ENCODE measurements around the gene NKAIN4. TPM values are rescaled to one million over a fixed set of nuclear protein-coding genes. Genes with fewer than 3 reads are reported as not detected.

Gene NKAIN4
- total RNA-seq, 3 donors from 2014 or later, result not detected

DNA sequence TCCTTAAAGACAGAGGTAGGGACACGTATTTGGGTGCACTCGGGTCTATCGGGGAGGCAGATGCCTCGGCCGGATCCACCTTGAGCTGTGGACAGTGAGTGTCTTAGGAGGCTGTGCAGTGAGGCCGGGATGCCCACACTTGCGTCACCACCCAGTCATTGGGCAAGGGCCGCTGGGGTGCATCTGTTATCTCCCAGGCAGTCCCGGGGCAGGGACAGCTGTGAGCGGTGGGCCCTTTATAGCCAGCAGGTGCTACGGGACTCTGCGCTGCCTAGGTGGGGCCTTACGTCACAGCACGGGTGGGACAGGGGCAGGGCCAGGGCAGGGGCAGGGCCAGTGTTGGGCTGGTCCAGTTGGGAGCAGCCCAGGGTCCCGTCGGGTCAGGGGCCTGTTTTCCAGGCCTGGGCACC, 38.0 kb upstream of the NKAIN4 start:
- H3K36me3 Mint-ChIP-seq (ENCODE audit: insufficient read depth), result peaks cover 4% of the 10 kb centered on the region
- peaks cover 7% of the 10 kb centered on the region for H3K4me1 Mint-ChIP-seq (ENCODE audit: low read depth)
- DNase-seq, result no peak
- no peaks in the 10 kb centered on the region for H3K9me3 Mint-ChIP-seq
- peaks cover 5% of the 10 kb centered on the region for H3K27me3 Mint-ChIP-seq (ENCODE audit: low read depth)
- ATAC-seq, result no peak
- H3K4me3 Mint-ChIP-seq, result no peak overlapping the region

DNA sequence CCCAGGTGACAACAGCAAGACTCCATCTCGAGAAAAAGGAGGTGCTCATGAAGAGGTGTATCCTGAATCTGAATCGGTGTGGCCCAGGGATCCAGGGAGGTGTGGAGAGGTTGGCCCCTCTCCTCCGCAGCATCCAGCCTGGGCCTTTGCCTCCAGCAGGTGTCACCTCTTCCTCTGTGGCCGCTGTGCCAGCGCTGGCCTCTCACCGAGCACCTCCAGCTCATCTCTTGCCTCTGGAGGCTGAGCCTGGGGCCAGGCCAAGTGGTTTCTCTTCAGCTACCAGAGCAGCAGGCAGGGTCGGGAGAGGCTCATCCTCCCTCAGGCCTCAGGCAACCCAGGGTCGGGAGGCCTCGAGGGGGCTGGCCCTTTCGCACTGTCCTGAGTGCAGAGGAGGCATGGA, 37.5 kb upstream of the NKAIN4 start:
- peaks cover 4% of the 10 kb centered on the region for H3K27me3 Mint-ChIP-seq (ENCODE audit: low read depth)

DNA sequence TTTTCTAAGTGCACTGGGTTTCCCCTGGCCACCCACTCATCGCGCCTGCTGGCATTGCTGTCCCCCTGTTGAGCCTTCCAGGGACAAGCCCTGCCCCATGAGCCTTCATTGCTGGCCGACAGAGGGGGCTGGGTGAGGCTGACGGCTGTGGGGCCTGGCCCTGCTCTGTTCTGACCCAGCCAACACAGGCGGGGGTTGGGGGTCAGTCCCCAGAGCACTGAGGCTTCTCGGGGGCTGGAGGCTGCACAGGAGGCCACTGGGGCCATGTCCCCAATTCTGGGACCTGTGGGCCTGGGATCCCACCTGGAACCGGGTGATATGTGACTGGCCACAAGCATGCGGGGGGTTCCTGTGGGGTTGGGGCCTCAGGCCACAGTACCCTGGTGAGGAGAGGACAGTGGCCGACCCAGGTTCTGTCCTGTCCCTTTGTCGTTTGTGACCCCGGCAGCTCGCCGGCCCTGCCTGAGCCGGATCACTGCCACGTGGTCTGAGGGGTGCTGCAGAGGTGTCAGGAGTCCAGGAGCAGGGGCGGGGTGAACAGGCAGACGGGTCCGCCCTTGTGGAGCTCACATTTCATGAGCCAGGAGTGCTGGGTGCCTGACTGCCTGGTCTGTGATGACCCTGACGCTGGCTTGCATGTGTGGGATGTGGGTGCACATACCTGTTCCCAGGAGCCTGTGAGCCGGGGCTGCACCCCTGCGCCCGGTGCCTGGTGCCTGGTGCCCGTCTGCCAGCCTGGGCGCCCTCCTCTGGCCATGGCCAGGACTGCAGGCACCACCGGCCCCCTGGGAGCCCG, 36.6 kb upstream of the NKAIN4 start:
- peak; percentile 55 for DNase-seq
- no peaks in the 10 kb centered on the region for H3K27me3 Mint-ChIP-seq (ENCODE audit: low read depth)
- ATAC-seq, result peak; percentile 55 to 70
- peaks cover 7% of the 10 kb centered on the region for H3K4me1 Mint-ChIP-seq (ENCODE audit: low read depth)
- no peaks in the 10 kb centered on the region for H3K9me3 Mint-ChIP-seq
- H3K36me3 Mint-ChIP-seq (ENCODE audit: insufficient read depth), result peaks cover 6% of the 10 kb centered on the region
- no peak overlapping the region for H3K4me3 Mint-ChIP-seq

More for the DNA sequence above, 37.5 kb upstream of the NKAIN4 start:
- DNase-seq (no peak), ATAC-seq (no peak)
- Mint-ChIP-seq H3K4me3 (no peak overlapping the region), H3K36me3 (ENCODE audit: insufficient read depth) (peaks cover 6% of the 10 kb centered on the region), H3K4me1 (ENCODE audit: low read depth) (peaks cover 7% of the 10 kb centered on the region), H3K9me3 (no peaks in the 10 kb centered on the region)

DNA sequence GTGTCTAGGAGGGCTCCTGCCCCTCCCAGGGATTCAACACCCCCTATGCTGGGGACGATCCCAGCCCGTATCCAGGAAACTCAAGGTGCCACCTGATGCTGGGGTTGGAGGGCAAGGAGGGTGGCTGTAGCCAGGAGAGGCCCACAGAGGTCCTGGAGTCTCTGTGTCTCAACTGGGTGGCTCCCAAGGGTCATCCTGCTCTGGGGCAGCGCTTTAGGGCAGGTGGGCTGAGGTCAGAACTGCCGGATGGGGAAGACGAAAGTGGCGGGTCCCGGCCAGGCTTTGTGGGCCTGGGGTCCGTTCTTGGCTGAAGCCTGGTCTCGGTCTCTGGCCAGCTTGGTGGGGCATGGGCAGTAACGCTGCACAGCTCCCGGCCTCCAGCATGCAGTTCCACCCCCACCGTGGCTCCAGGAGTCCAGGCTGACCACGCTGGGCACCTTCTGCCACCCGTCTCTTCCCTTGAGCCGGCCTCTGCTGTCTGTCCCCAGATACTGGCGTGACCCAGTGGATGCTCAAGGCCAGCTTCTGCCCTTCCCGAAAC, 35.9 kb upstream of the NKAIN4 start:
- H3K4me3 Mint-ChIP-seq, result no peak overlapping the region
- ATAC-seq (no peak), DNase-seq (no peak)
- no peaks in the 10 kb centered on the region for H3K9me3 Mint-ChIP-seq
- H3K36me3 Mint-ChIP-seq (ENCODE audit: insufficient read depth), result peaks cover 6% of the 10 kb centered on the region
- H3K4me1 Mint-ChIP-seq (ENCODE audit: low read depth), result peaks cover 1% of the 10 kb centered on the region
- no peaks in the 10 kb centered on the region for H3K27me3 Mint-ChIP-seq (ENCODE audit: low read depth)

DNA sequence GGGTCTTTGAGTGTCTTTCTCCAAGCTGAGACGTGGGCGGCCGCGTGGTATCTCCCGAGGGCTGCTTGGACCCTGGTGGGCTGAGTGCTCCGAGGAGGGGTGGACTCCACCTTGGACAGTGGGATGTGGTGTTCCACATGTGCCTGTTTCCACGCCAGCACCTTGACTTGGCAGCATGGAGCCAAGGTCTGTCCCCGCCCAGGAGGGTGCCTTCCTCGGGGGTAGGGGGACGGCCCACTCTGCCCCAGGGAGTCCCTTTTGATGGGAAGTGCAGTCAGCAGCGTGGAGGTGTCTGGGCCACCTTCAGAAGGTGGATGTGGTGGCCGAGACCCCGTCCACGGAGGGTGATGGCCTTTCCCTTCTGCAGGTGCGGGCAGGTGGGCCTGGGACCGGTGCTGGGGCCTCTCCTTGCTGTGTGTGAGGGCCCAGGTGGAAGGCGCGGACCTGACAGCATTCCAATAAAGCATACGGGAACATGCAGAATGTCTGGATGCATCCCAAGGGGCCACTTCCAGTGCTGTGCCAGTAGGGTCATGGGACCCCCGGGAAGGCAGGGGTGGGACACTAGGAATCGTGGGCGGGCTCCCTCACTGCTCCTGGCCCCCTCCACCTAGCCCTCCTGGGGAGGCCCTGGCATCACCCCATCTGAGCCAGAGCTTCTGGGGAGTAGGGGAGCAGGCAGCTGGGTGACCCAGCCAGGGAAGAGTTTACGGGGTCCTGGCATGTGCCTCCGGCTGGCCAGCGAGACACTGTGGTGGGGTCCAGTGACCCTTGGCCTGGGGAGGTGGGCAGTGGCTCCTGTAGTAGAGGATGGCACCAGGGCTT, 35.3 kb upstream of the NKAIN4 start:
- H3K27me3 Mint-ChIP-seq (ENCODE audit: low read depth), result no peaks in the 10 kb centered on the region
- no peaks in the 10 kb centered on the region for H3K9me3 Mint-ChIP-seq
- no peak overlapping the region for H3K4me3 Mint-ChIP-seq
- H3K36me3 Mint-ChIP-seq (ENCODE audit: insufficient read depth), result peaks cover 6% of the 10 kb centered on the region
- H3K4me1 Mint-ChIP-seq (ENCODE audit: low read depth), result no peaks in the 10 kb centered on the region
- no peak for DNase-seq
- no peak for ATAC-seq

DNA sequence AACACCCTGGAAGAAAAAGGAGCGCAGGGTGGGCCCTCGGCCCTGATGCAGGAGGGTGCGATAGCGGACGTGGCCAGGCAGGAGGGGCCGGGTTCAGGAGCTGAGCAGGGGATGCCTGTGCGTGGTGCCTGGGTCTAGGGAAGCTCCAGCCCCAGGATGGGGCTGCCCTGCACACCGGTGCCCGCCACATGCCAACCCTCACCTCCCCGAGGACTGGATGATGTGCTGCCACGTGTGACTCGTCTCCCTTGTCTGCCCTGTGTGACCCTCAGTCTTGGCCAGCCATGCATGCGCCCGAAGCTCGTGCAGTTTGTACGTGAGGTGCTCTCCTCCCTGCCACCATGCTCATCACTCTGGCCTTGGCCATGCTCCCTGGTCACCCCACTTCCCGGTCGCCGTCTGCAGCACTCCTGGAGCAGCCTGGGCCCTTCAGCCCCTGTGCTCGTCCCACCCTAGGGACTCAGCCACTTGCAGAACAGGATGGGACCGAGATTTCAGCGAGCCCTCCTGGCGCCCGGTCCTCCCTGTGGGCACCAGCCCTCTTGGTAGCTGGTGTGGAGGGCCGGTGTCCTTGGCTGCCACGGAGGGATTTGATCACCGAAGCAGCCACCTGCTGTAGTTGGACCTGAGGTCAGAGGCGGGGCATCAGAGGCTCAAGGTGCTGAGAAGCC, 34.5 kb upstream of the NKAIN4 start:
- no peaks in the 10 kb centered on the region for H3K27me3 Mint-ChIP-seq (ENCODE audit: low read depth)
- H3K9me3 Mint-ChIP-seq, result no peaks in the 10 kb centered on the region
- H3K4me3 Mint-ChIP-seq, result no peak overlapping the region
- H3K36me3 Mint-ChIP-seq (ENCODE audit: insufficient read depth), result peaks cover 8% of the 10 kb centered on the region
- no peak for ATAC-seq
- DNase-seq, result no peak
- H3K4me1 Mint-ChIP-seq (ENCODE audit: low read depth), result peaks cover 3% of the 10 kb centered on the region

DNA sequence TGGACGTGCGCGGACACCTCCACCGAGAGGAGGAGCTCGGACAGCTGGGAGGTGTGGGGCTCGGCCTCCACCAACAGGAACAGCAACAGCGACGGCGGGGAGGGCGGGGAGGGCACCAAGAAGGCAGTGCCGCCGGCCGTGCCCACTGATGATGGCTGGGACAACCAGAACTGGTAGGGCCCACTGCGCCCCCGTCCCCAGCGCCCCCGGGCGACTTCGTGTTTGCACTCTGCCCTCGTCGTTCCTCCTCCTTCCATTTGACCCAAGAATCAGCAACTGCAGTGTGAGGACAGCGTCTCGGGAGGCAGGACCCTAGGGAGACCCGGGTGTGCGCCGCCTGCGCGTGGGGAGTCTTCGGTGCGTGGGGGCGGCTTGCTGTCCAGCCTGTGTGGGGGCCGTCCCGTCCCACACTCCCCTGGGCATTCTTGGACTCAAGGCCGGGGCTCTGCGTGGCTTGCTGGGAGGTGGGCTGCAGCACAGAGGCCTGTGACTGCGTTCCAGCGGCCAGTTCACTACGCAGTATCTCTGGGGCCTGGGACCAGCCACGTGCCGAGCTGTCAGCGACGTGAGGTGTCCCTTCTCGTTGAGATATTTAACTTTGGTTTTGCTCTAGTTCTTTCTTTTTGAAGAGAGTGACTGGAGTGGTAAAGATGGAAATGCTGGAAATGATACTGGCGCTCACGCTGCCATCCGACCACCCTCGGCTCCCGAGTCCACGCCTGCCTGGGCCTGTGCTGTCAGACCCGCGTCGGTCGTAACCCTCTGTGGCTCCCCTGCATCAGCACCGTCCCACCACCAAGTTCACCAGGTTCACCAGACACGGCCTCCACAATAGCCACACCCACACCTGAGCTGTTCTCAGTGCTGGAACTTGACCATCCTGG, 33.7 kb upstream of the NKAIN4 start:
- peaks cover 4% of the 10 kb centered on the region for H3K4me1 Mint-ChIP-seq (ENCODE audit: low read depth)
- peaks cover 9% of the 10 kb centered on the region for H3K36me3 Mint-ChIP-seq (ENCODE audit: insufficient read depth)
- no peaks in the 10 kb centered on the region for H3K9me3 Mint-ChIP-seq
- ATAC-seq, result no peak
- no peak for DNase-seq
- no peaks in the 10 kb centered on the region for H3K27me3 Mint-ChIP-seq (ENCODE audit: low read depth)
- H3K4me3 Mint-ChIP-seq, result no peak overlapping the region

DNA sequence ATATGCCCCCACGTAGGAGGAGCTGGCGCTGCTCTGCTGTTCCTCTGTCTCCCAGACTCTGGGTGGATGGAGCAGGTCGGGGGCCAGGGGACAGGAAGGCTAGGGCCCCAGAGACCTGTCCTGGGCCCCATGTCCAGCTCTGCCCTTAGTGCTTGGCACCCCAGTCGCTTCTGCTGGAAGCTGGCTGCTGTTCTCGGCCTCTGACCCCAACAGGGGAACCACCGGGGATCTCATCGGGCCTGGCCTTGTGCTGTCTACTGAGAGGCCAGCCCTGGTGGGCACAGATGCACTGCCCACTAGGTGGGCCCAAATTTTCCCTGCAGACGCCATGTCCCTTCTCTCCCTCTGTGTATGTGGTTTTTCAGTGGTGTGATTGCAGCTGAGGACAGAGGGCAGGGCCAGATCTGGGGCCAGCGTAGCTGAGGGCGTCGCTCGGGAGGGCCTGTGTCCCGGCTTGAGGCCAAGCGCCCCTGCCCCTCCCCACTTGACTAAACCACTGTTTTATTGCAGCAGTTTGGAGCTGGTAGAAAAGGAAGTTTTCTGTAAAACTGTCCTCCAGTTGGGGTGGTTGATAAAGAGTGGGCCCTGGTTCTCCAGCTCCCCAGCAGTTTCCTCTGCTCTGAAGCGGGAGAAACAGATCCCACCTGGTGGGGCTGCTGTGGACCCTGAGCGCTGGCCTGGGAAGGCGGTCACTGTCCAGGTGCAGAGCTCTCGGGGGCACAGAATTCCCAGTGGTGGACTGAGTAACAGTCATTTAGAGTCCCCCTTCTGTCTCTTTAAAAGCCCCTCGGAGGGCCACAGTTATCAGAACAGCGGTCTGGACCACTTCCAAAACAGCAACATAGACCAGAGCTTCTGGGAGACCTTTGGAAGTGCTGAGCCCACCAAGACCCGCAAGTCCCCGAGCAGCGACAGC, 32.8 kb upstream of the NKAIN4 start:
- Mint-ChIP-seq H3K4me3 (no peak overlapping the region), H3K36me3 (ENCODE audit: insufficient read depth) (peaks cover 9% of the 10 kb centered on the region)

DNA sequence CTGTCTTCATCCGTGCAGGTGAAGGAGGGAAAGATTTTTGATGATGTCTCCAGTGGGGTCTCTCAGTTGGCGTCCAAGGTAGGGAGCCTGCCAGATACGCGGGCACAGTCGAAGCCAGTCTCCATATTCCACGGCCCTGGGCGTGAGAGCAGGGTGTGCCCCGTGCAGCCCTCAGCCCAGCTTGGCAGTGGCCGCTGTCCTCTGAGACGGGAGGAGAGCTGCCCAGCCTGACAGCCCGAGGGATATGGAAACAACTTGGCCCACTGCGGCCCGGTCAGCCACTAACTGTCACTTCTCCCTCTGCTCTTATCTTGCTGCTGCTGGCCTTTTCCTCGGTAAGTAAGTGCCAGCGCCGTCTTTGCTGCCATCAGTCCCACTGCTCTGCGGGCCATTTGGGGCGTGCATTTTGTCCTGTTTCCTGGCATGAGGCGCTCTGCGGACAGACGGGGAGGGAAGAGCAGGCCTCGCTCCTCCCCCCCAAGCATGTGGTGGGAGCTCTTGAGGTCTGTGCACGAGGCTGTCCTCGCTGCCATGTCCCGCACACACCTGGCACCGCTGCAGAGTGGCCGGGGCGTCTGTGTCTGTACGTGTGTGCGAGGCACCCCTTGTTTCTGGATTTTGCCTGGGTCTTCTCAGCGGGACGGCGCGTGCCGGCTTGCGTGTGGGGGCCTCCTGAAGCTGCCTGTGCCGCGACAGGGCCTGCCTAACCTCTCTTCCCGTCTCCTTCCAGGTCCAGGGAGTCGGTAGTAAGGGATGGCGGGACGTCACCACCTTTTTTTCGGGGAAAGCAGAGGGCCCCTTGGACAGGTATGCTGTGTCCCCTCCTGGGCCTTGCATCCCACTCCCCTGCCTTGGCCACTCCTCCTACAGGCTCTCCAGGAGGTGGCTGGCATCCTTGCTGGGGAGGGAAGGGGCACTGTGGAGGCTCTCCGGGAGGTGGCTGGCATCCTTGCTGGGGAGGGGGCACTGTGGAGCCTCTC, 31.7 kb upstream of the NKAIN4 start:
- ATAC-seq (no peak), DNase-seq (no peak)
- Mint-ChIP-seq H3K4me1 (ENCODE audit: low read depth) (peaks cover 4% of the 10 kb centered on the region), H3K36me3 (ENCODE audit: insufficient read depth) (peaks cover 9% of the 10 kb centered on the region), H3K27me3 (ENCODE audit: low read depth) (no peaks in the 10 kb centered on the region), H3K4me3 (no peak overlapping the region), H3K9me3 (no peaks in the 10 kb centered on the region)

More for the DNA sequence above, 32.8 kb upstream of the NKAIN4 start:
- no peak for DNase-seq
- Mint-ChIP-seq H3K9me3 (no peaks in the 10 kb centered on the region), H3K4me1 (ENCODE audit: low read depth) (peaks cover 4% of the 10 kb centered on the region), H3K27me3 (ENCODE audit: low read depth) (no peaks in the 10 kb centered on the region)
- ATAC-seq, result no peak

DNA sequence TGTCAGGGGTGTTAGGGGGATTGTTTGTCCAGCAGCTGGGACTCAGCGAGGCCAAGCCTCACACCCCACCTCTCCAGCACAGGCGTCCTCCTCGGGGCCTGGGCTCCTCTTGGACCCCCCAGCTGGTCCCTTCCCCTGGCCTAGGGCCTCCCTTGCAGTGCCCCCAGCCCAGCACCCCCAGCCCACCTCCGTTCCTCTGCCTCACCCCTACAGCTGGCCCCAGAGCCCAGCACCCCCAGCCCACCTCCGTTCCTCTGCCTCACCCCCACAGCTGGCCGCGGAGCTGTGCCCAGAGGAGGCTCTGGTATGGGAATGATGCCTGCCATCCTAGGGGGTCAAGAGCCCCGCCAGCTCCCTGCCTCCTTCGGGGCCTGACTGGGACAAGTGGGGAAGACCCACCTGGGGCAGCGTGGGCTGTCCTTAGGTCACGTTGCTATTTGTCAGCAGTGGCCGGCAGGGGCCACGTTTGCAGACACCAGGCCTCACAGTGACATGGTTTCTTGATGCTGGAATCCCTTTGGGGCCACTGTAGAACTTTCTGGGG, 30.8 kb upstream of the NKAIN4 start:
- Mint-ChIP-seq H3K27me3 (ENCODE audit: low read depth) (no peaks in the 10 kb centered on the region), H3K9me3 (no peaks in the 10 kb centered on the region), H3K4me1 (ENCODE audit: low read depth) (peaks cover 4% of the 10 kb centered on the region), H3K36me3 (ENCODE audit: insufficient read depth) (peaks cover 14% of the 10 kb centered on the region), H3K4me3 (peak overlapping the region; percentile 71)
- no peak for DNase-seq
- ATAC-seq, result no peak

DNA sequence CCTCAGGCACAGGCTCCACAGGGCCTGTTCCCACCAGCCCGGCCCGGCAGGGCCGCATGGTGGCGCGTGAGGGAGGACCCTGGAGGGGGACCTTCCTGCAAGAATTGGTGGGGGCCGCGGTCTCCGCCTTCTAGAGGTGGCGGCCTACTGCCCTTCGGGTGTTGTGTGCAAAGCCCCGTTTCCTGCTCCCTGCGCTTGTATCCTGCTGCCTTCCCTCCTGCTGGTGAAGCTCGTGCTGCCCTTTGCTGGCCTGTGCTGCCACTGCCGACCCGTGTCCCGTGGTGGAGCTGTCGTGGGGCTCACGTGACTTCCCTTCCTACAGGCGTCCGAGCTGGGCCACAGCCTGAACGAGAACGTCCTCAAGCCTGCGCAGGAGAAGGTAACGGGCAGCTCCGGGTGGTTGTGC, 30.3 kb upstream of the NKAIN4 start:
- DNase-seq, result no peak
- peak overlapping the region; percentile 71 for H3K4me3 Mint-ChIP-seq
- ATAC-seq, result peak; percentile 25 to 41
- H3K9me3 Mint-ChIP-seq, result no peaks in the 10 kb centered on the region
- no peaks in the 10 kb centered on the region for H3K27me3 Mint-ChIP-seq (ENCODE audit: low read depth)
- H3K4me1 Mint-ChIP-seq (ENCODE audit: low read depth), result peaks cover 4% of the 10 kb centered on the region
- peaks cover 14% of the 10 kb centered on the region for H3K36me3 Mint-ChIP-seq (ENCODE audit: insufficient read depth)

DNA sequence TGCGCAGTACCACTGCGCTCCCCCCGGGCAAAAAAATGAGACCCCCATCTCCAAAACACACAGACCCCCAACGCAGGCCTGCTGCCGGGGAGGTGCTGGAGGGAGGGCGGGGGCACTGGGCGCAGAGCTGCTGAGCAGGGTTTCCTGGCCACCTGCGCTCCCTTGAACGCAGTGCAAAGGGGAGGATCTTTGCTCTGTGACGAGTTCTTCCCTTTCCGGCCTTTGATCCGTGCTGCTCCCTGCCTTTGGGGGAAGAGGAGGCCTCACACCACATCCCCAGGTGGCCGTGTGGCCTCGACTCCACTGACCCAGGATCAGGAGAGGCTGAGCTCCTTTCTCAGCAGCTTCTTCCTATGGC, 29.8 kb upstream of the NKAIN4 start:
- H3K27me3 Mint-ChIP-seq (ENCODE audit: low read depth), result no peaks in the 10 kb centered on the region
- H3K36me3 Mint-ChIP-seq (ENCODE audit: insufficient read depth), result peaks cover 14% of the 10 kb centered on the region
- peaks cover 4% of the 10 kb centered on the region for H3K4me1 Mint-ChIP-seq (ENCODE audit: low read depth)
- ATAC-seq (peak; percentile 41 to 56), DNase-seq (no peak)
- H3K9me3 Mint-ChIP-seq, result no peaks in the 10 kb centered on the region
- H3K4me3 Mint-ChIP-seq, result peak overlapping the region; percentile 66
